ENCODE data around the gene PPP1R13B. TPM values are rescaled to one million over a fixed set of nuclear protein-coding genes. Genes with fewer than 3 reads are reported as not detected.
"Not testable (repeated sequence)": the region's sequence is repeated elsewhere in the genome, so short reads cannot be mapped to it uniquely, and the experiment has no call there.

The PPP1R13B gene
- total RNA-seq, 2 experiments from 2014 or later = 8.2 to 18.9 TPM

DNA sequence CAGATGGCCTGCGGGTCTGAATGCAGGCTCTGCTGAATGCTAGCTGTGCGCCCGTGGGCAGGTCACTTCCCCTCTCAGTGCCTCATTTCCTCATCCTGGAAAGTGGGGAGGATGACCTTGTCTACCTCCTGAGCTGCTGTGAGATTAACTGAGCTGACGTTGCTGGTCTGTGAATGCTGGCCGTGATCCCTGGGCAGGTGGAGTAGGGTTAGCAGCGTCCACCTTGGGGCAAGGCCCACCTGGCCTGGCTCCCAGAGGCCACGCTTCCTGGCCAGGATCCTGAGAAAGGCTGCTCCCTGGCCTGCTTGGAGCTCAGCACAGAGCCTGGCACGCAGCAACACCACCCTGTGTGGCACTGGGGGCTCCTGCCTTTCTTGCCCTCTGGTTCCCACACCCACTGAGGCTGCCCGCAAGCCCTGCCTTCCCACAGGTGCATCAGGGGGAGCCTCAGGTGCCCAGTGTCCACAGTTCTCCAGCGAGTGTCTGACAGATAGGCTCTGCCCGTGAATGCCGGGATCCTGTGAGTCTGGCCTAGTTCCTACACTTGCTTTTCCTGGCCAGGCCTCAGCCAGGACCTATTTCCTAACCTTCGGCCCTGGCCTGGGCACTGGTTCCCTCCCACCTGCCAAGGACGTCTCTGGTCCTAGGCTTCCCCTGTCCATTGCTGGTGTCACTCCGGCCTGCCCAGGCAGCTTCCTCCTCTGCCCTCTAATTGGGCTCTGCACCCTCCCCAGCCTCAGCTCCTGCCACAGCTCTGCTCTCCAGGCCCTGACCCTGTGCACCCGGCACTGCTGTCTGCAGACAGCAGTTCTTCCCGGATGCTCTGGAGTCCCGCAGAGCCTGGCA lies 43.7 kb upstream of the PPP1R13B start:
- no peak for DNase-seq (ENCODE audit: low spot score)
- no peaks in the 10 kb centered on the region for H3K79me2 ChIP-seq (ENCODE audit: insufficient read depth, low read depth, low read length)
- no peaks in the 10 kb centered on the region for H3K9me2 ChIP-seq (ENCODE audit: insufficient read depth, low read length)
- H3K4me2 ChIP-seq (ENCODE audit: low read length) = no peak overlapping the region
- no peaks in the 10 kb centered on the region for H3K4me1 ChIP-seq (ENCODE audit: insufficient read depth, low read length, poor library complexity, severe bottlenecking)
- H3K27ac ChIP-seq (ENCODE audit: low read depth, low read length, poor library complexity, severe bottlenecking) = no peak overlapping the region
- no peak overlapping the region for H2AFZ ChIP-seq (ENCODE audit: low read length)
- CTCF ChIA-PET (ENCODE audit: unreplicated experiment) = no interaction called here
- TF ChIP-seq EZH2phosphoT487 (IDR thresholded peaks at IDR 0.05; ENCODE audit: borderline replicate concordance, low read depth, low read length) = no peak
- TF ChIP-seq, protein P1, sequence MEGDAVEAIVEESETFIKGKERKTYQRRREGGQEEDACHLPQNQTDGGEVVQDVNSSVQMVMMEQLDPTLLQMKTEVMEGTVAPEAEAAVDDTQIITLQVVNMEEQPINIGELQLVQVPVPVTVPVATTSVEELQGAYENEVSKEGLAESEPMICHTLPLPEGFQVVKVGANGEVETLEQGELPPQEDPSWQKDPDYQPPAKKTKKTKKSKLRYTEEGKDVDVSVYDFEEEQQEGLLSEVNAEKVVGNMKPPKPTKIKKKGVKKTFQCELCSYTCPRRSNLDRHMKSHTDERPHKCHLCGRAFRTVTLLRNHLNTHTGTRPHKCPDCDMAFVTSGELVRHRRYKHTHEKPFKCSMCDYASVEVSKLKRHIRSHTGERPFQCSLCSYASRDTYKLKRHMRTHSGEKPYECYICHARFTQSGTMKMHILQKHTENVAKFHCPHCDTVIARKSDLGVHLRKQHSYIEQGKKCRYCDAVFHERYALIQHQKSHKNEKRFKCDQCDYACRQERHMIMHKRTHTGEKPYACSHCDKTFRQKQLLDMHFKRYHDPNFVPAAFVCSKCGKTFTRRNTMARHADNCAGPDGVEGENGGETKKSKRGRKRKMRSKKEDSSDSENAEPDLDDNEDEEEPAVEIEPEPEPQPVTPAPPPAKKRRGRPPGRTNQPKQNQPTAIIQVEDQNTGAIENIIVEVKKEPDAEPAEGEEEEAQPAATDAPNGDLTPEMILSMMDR (conservative IDR thresholded peaks at IDR 0.05; ENCODE audit: low read length) = no peak
- POLR2A ChIA-PET = no interaction called here
- intact Hi-C loops (cut with micrococcal nuclease; ENCODE audit: unreplicated experiment) = no loop called here
- H3K9me3 ChIP-seq (ENCODE audit: low read length) = no peaks in the 10 kb centered on the region
- H3K36me3 ChIP-seq (ENCODE audit: insufficient read depth, low read length) = no peaks in the 10 kb centered on the region
- no peaks in the 10 kb centered on the region for H4K20me1 ChIP-seq (ENCODE audit: insufficient read depth, low read length)
- BruUV-seq (replicated peaks) = no TSS peak
- H3K4me3 ChIP-seq (ENCODE audit: low read depth, low read length, poor library complexity, severe bottlenecking) = no peak overlapping the region

DNA sequence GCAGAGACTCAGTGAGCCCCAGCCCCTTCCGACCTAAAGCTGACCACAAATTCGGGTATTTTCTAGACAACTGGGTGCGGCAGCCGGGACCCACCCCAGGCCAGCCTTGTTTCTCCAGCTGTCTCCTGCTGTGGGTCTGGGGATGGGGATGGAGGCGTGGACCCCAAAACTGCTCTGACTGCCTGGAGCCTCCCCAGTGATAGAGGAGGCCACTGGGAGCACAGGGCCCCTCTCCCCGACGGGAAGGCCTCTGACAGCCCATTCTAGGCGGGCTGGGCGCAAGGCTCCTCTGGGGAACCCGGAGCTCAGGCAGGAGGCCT lies 42.6 kb upstream of the PPP1R13B start:
- Histone ChIP-seq H3K79me2 (ENCODE audit: insufficient read depth, low read depth, low read length) (no peaks in the 10 kb centered on the region), H2AFZ (ENCODE audit: low read length) (no peak overlapping the region), H3K4me3 (ENCODE audit: low read depth, low read length, poor library complexity, severe bottlenecking) (no peak overlapping the region), H4K20me1 (ENCODE audit: insufficient read depth, low read length) (no peaks in the 10 kb centered on the region), H3K4me2 (ENCODE audit: low read length) (no peak overlapping the region), H3K27ac (ENCODE audit: low read depth, low read length, poor library complexity, severe bottlenecking) (no peak overlapping the region), H3K9me2 (ENCODE audit: insufficient read depth, low read length) (no peaks in the 10 kb centered on the region), H3K4me1 (ENCODE audit: insufficient read depth, low read length, poor library complexity, severe bottlenecking) (no peaks in the 10 kb centered on the region), H3K36me3 (ENCODE audit: insufficient read depth, low read length) (no peaks in the 10 kb centered on the region), H3K9me3 (ENCODE audit: low read length) (no peaks in the 10 kb centered on the region)
- intact Hi-C loops (cut with micrococcal nuclease; ENCODE audit: unreplicated experiment) = no loop called here
- BruUV-seq (replicated peaks) = no TSS peak
- CTCF ChIA-PET (ENCODE audit: unreplicated experiment) = no interaction called here
- TF ChIP-seq, protein P1 (conservative IDR thresholded peaks at IDR 0.05; ENCODE audit: low read length) = no peak
- no peak for TF ChIP-seq EZH2phosphoT487 (IDR thresholded peaks at IDR 0.05; ENCODE audit: borderline replicate concordance, low read depth, low read length)
- no peak for DNase-seq (ENCODE audit: low spot score)
- POLR2A ChIA-PET = no interaction called here

DNA sequence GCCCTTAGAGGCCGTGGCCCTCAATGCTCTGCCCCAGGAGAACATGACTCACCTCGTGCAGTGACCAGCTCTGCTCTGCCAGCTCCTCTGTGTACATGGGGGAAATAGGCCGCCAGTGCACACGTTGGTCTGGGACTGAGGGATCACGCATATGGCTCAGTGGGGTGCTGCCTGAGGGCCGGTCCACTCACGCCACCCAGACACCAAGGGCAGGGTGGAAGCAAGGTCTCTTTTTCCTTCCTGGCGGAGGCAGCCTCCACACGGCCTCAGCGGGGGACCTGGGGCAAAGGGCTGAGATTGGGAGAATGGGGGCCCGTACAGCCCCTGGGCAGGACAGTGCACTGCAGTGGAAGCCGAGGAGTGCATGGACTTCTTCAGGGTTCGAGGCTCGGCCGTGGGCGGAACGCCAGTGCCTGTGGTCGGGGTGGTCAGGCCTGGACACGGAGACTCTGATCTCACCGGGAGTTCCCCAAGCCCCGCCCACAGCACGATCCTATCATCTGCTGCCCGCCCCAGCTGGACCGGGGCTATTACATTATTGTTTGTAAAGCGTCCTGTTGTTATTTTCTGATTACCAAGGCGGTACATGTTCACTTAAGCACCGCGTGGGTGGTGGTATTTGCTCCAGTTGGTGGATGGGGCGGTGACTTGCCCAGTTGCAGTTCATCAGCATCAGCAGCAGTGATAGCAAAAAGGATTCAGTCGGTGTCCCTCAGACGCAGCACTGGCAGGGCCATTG lies 42.1 kb upstream of the PPP1R13B start:
- TF ChIP-seq EZH2phosphoT487 (IDR thresholded peaks at IDR 0.05; ENCODE audit: borderline replicate concordance, low read depth, low read length) = no peak
- TF ChIP-seq, protein P1 (conservative IDR thresholded peaks at IDR 0.05; ENCODE audit: low read length) = no peak
- H3K4me2 ChIP-seq (ENCODE audit: low read length) = no peak overlapping the region
- H3K4me3 ChIP-seq (ENCODE audit: low read depth, low read length, poor library complexity, severe bottlenecking) = no peak overlapping the region
- intact Hi-C loops (cut with micrococcal nuclease; ENCODE audit: unreplicated experiment) = no loop called here
- DNase-seq (ENCODE audit: low spot score) = no peak
- no peaks in the 10 kb centered on the region for H3K9me3 ChIP-seq (ENCODE audit: low read length)
- CTCF ChIA-PET (ENCODE audit: unreplicated experiment) = no interaction called here
- H4K20me1 ChIP-seq (ENCODE audit: insufficient read depth, low read length) = no peaks in the 10 kb centered on the region
- no peaks in the 10 kb centered on the region for H3K79me2 ChIP-seq (ENCODE audit: insufficient read depth, low read depth, low read length)
- no peaks in the 10 kb centered on the region for H3K4me1 ChIP-seq (ENCODE audit: insufficient read depth, low read length, poor library complexity, severe bottlenecking)
- no peaks in the 10 kb centered on the region for H3K9me2 ChIP-seq (ENCODE audit: insufficient read depth, low read length)
- no peak overlapping the region for H2AFZ ChIP-seq (ENCODE audit: low read length)
- no TSS peak for BruUV-seq (replicated peaks)
- POLR2A ChIA-PET = interaction anchor here (0.6 kb wide), 1 partner anchor 48 kb away, joined by 3 read pairs; no protein-coding TSS in a partner anchor
- no peak overlapping the region for H3K27ac ChIP-seq (ENCODE audit: low read depth, low read length, poor library complexity, severe bottlenecking)
- no peaks in the 10 kb centered on the region for H3K36me3 ChIP-seq (ENCODE audit: insufficient read depth, low read length)

DNA sequence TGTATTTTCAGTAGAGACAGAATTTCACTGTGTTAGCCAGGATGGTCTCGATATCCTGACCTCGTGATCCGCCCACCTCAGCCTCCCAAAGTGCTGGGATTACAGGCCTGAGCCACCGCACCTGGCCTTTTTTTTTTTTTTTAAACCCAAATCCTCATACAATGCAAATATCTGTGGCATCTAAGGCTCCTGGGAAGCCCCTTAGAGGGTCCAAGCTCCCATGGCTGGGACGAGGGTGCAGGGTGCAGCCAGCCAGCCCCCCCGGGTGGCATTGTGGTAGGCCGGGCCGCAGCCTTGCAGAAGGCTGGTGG lies 41.6 kb upstream of the PPP1R13B start:
- H3K79me2 ChIP-seq (ENCODE audit: insufficient read depth, low read depth, low read length); CTCF ChIA-PET (ENCODE audit: unreplicated experiment); H3K9me3 ChIP-seq (ENCODE audit: low read length); DNase-seq (ENCODE audit: low spot score); H4K20me1 ChIP-seq (ENCODE audit: insufficient read depth, low read length); H3K4me3 ChIP-seq (ENCODE audit: low read depth, low read length, poor library complexity, severe bottlenecking); BruUV-seq (replicated peaks); H3K4me2 ChIP-seq (ENCODE audit: low read length); H3K4me1 ChIP-seq (ENCODE audit: insufficient read depth, low read length, poor library complexity, severe bottlenecking); H3K27ac ChIP-seq (ENCODE audit: low read depth, low read length, poor library complexity, severe bottlenecking); H3K36me3 ChIP-seq (ENCODE audit: insufficient read depth, low read length); H3K9me2 ChIP-seq (ENCODE audit: insufficient read depth, low read length); intact Hi-C loops (cut with micrococcal nuclease; ENCODE audit: unreplicated experiment); H2AFZ ChIP-seq (ENCODE audit: low read length): not testable (repeated sequence)
- POLR2A ChIA-PET = interaction anchor here (0.6 to 0.7 kb wide), 2 partner anchors 47 to 50 kb away, joined by 3 read pairs; no protein-coding TSS in a partner anchor
